HG03135 (cell line): ENCODE measurements around the gene FAM193A.
"Not testable (repeated sequence)": the region's sequence is repeated elsewhere in the genome, so short reads cannot be mapped to it uniquely, and the experiment has no call there.

Source experiments
- ATAC-seq: cut with Tn5 transposase; IDR thresholded peaks from one replicate; pipeline ENCODE4 v1.9.1; 2021; ENCODE audit warnings: mild to moderate bottlenecking, moderate library complexity; ENCODE audit not compliant: unreplicated experiment

Gene FAM193A

DNA sequence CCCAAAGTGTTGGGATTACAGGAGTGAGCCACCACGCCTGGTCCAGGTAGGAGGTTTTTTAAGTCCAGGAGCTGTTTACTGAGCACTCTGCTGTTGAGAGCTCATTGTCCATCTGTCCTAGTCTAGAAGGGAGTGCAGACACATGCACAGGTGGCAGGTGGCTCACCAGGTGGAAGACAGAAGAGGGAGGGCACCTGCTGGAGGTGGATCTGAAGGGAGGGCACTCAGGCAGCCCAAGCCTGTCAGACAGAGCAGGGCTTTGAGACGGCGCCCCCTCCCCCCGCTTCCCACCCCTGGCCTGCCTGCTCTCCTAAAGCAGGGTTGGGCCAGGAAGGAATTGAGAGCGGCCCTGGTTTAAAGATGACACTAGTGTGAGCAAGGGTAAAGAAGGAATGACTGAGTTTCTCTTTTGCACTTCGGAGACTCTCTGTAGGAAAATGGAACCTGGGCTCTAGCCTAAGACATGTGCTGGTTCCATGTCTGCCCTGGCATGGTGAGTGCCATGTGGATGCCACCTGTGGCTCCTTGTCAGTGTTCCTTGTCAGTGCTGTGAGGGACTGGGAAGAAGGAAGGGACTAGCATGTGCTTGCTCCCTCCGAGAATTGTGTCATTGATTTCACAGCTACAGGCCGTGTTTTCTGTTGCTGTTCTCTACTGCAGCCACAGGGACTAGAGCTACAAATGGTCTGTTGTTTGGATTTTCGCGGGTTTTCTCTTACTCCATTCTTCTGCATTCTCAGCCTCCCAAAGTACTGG, 111.1 kb downstream of the FAM193A start:
- no peak for ATAC-seq

DNA sequence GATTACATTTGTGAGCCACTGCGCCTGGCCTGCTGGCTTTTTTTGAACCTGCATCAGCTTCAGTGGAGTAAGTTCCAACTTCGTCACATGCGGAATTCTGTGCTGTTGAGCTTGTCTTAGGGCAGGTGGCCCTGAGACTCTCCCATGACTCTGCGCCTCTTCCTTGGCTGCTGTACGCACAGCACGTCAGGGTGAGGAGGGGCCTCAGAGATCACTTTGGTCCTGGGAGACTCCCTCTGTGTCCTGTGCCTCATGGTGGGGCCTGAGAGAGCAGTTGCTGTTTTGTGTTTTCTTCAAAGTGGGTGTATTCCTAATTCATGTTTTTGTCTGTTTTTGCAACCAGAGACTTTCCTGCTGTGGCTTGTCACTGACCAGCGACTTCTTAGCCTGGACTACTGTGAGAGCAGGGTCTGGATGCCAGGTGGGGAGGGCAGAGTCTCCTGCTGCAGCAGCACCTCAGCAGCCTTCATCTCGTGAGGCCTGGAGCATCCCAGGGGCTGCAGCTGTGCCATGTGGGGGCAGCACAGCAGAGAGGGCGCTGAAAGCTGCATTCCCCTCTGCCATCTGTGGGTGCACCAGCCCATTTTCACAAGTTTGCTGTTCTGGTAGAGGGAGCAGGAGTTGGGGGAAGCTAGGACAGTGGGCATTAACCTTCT, 111.8 kb downstream of the FAM193A start:
- no peak for ATAC-seq

DNA sequence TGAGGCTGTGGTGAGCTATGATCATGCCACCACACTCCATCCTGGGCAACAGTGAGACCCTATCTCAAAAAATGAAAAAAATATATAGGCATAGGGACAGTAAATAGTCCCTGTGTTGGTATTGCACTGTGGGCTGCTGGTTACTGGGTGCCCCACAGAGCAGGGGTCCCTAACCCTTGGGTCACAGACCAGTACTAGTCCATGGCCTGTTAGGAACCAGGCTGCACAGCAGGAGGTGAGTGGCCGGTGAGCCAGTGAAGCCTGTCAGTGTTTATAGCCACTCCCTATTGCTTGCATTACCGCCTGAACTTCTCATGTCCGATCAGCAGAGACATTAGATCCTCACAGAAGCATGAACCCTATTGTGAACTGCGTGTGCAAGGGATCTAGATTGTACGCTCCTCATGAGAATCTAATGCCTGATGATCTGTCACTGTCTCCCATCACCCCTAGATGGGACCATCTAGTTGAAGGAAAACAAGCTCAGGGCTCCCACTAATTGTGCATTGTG, 113.2 kb downstream of the FAM193A start:
- ATAC-seq, result no peak

DNA sequence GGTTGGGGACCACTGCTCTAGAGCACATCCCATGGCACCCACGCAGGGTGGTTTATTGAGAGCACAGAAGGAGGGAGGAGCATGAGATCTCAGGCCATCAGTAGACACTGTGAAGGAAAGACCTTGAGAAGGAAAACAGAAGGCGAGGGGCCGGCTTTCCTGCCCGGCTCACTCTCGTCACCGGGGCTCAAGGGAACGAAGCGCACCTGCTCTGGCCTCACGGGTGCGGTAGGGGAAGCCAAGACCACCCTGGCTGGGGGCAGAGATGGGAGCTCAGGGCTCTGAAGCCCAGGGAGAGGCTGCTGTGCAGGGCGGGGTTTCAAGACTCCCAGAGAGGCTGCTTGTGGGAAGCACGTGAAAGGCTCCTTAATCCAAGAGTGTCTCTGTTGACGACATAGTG, 113.8 kb downstream of the FAM193A start:
- ATAC-seq, result no peak

DNA sequence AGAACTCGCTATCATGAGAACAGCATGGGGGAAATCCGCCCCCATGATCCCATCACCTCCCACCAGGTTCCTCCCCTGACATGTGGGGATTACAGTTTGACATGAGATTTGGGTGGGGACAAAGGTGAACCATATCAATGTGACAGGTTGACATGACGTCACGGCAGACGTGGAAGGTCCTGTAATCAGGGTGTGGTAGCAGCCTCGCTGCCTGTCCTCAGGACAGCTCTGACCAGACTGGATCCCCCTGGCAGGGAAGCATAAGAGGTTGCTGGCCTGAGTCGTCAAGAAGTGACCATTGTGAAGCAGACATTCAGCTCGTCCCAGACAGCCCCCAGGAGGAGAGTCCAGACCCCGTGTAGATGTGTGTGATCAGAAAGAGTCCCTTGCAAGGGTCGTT, 115.1 kb downstream of the FAM193A start:
- ATAC-seq, result no peak

GRCh38 chr4:2651998-2652397, 115.6 kb downstream of the FAM193A start:
- no peak for ATAC-seq

DNA sequence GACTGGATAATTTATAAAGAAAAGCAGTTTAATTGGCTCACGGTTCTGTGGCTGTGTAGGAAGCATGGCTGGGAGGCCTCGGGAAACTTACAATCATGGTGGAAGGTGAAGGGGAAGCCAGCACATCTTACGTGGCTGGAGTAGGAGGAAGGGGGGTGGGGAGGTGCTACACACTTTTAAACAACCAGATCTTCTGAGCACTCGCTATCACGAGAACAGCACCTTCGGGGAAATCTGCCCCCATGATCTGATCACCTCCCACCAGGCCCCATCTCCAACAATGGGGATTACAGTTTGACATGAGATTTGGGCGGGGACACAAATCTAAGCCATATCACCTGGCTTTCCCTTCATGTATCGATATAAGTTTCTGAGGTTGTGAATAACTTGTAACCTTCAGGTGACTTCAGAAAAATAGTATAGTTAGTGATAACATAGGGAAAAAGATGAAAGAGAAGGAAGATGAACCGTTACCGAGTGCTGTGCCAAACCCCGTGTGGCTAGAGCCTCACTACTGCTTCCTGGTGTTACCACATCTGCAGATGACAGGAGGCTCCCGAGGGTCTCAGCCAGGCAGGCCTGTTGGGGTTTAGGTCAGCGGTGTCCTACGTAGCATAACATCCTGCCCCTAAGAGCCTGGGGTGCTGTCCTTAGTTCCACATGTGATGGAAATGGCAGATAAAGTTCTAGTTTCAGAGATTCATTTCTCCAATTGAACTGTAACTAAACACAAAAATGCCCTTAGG, 116.1 kb downstream of the FAM193A start:
- ATAC-seq, result no peak

- no peak for ATAC-seq
These were observed 124.3 kb downstream of the FAM193A start for GRCh38 chr4:2660596-2661211.

- ATAC-seq, result no peak
These were observed 126.2 kb downstream of the FAM193A start for GRCh38 chr4:2662598-2662997.

DNA sequence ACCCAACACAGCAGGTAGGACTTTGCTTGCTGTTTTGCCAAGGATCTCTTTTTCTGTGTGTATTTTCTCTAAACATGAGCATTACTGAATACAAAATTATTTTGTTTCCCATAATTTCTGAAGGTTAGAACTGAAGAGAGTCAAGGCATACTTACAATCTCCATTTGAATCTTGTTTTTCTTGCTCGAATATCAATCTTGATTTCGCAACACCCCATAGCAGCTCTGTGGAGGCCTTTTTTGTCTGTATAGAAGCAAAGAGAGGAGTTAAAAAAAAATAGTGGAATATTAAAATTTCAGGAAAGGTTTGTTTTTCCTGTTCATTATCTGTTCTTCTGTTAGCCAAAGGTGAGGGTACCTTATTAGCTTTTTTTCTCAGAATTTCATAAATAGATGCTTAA, 126.8 kb downstream of the FAM193A start:
- ATAC-seq, result no peak

GRCh38 chr4:2666722-2667247, 130.3 kb downstream of the FAM193A start:
- no peak for ATAC-seq

DNA sequence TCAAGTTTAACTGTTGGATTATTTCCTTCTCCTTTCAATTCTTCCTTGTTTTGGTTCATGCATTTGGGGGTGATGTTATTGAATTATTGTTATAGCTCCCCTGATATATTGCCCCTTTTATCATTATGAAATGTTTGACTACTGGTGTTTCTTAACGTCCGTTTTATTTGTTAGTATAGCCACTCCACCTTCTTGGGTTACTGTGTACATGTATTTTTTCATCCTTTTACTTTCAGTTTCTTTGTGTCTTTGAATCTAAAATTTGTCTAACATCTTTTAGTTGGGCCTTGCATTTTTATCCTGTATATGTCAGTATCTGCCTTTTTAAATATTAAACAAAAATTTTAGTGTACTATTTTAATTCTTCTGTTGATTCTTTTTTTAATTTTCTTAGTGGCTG, 131.0 kb downstream of the FAM193A start:
- no peak for ATAC-seq

- no peak for ATAC-seq
These were observed 134.9 kb downstream of the FAM193A start for GRCh38 chr4:2671267-2671895.

- ATAC-seq, result no peak
These were observed 135.6 kb downstream of the FAM193A start for GRCh38 chr4:2672082-2672481.

- no peak for ATAC-seq
These were observed 136.3 kb downstream of the FAM193A start for GRCh38 chr4:2672700-2673099.

DNA sequence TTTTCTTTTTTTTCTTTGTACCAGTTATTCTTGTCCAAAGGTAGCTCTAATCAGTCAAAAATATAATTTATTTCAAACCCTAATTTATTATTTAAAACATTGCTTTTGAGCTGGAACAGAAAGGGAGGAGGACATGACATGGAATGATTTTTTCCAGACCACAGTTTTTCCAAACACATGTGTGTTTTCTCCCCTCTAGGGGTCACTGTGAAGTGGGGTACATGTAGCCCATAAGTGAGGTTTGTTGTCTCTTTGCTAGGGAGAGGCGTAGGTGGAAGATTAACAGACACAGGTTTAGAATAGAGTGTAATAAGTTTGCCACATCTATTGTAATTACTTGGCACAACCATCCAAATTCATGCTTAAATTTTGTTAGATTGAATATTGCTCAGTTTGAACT, 136.7 kb downstream of the FAM193A start:
- ATAC-seq, result no peak

- ATAC-seq, result not testable (repeated sequence)
These were observed 143.3 kb downstream of the FAM193A start for GRCh38 chr4:2679762-2680161.

GRCh38 chr4:2684486-2684885, 148.0 kb downstream of the FAM193A start:
- ATAC-seq, result no peak

- ATAC-seq, result no peak
These were observed 149.1 kb downstream of the FAM193A start for GRCh38 chr4:2685541-2685940.
